HG03066 (cell line): ENCODE measurements around the gene SERPINB6.
"Not testable (repeated sequence)": the region's sequence is repeated elsewhere in the genome, so short reads cannot be mapped to it uniquely, and the experiment has no call there.

ENCODE experiments used
- ATAC-seq: cut with Tn5 transposase; IDR thresholded peaks from one replicate; pipeline ENCODE4 v1.9.1; 2021; ENCODE audit warnings: low read depth; ENCODE audit not compliant: unreplicated experiment

Gene SERPINB6

GRCh38 chr6:2940010-2940850 is 31.1 kb downstream of the SERPINB6 start:
- ATAC-seq: peak; percentile 90

- ATAC-seq: no peak
Measured at GRCh38 chr6:2939315-2940009, 31.9 kb downstream of the SERPINB6 start.

- ATAC-seq: no peak
Measured at GRCh38 chr6:2938632-2939083, 32.7 kb downstream of the SERPINB6 start.

GRCh38 chr6:2938004-2938631 is 33.2 kb downstream of the SERPINB6 start:
- no peak for ATAC-seq

GRCh38 chr6:2937627-2938003 is 33.8 kb downstream of the SERPINB6 start:
- ATAC-seq: no peak

GRCh38 chr6:2935566-2936291 is 35.6 kb downstream of the SERPINB6 start:
- no peak for ATAC-seq

- no peak for ATAC-seq
Measured at GRCh38 chr6:2934057-2934456, 37.3 kb downstream of the SERPINB6 start.

GRCh38 chr6:2932911-2933310 is 38.5 kb downstream of the SERPINB6 start:
- ATAC-seq: not testable (repeated sequence)

- ATAC-seq: peak; percentile 85
Measured at GRCh38 chr6:2931970-2932748, 39.2 kb downstream of the SERPINB6 start.

- no peak for ATAC-seq
Measured at GRCh38 chr6:2931055-2931454, 40.3 kb downstream of the SERPINB6 start.

- ATAC-seq: not testable (repeated sequence)
Measured at GRCh38 chr6:2927931-2928330, 43.4 kb downstream of the SERPINB6 start.

GRCh38 chr6:2925842-2926747 is 45.3 kb downstream of the SERPINB6 start:
- not testable (repeated sequence) for ATAC-seq

GRCh38 chr6:2921520-2922115 is 49.7 kb downstream of the SERPINB6 start:
- no peak for ATAC-seq

GRCh38 chr6:2920671-2921112 is 50.7 kb downstream of the SERPINB6 start:
- no peak for ATAC-seq

GRCh38 chr6:2919886-2920285 is 51.5 kb downstream of the SERPINB6 start:
- no peak for ATAC-seq

GRCh38 chr6:2919401-2919800 is 52.0 kb downstream of the SERPINB6 start:
- ATAC-seq: no peak

GRCh38 chr6:2918936-2919335 is 52.4 kb downstream of the SERPINB6 start:
- no peak for ATAC-seq

GRCh38 chr6:2917801-2918445 is 53.4 kb downstream of the SERPINB6 start:
- ATAC-seq: no peak
